Daoy (cell line): ENCODE data around the gene MFSD8. TPM values are rescaled to one million over a fixed set of nuclear protein-coding genes. Genes with fewer than 3 reads are reported as not detected.
"Not testable (repeated sequence)": the region's sequence is repeated elsewhere in the genome, so short reads cannot be mapped to it uniquely, and the experiment has no call there.

Experiments used
- DNase-seq: peaks from one replicate; pipeline ENCODE4 v3.0.0-alpha.2; 2015; ENCODE audit warnings: low read depth
- total RNA-seq: library from RNA; depleted of rRNA; stranded (reverse); fragments of >200 nt; shearing (Covaris generic); gene quantifications from 2 replicates; pipeline ENCODE4 v1.2.3, GENCODE V29; 2014; rRNA removed

MFSD8 gene
- total RNA-seq = 18.2 and 30.5 TPM in 2 replicates

GRCh38 chr4:127965062-127965802 is at the start of gene MFSD8, which contains the start of gene ABHD18:
TSS of gene MFSD8 (minus strand) at chr4:127965173. CDS start at chr4:127965133, 40 bp downstream.
TSS of gene ABHD18 (plus strand) at chr4:127965406. CDS start at chr4:127982956, 17,550 bp downstream.
- DNase-seq = peak; percentile 96

GRCh38 chr4:128009428-128009827 is 44.5 kb upstream of the MFSD8 start:
- DNase-seq = no peak

- peak; percentile 1 for DNase-seq
Observed at GRCh38 chr4:128006592-128006991, 41.6 kb upstream of the MFSD8 start.

GRCh38 chr4:127997534-127998388 is 32.8 kb upstream of the MFSD8 start:
- DNase-seq = peak; percentile 6

- DNase-seq = not testable (repeated sequence)
Observed at GRCh38 chr4:127996521-127996920, 31.5 kb upstream of the MFSD8 start.

- DNase-seq = peak; percentile 33
Observed at GRCh38 chr4:127995776-127996175, 30.8 kb upstream of the MFSD8 start.

- no peak for DNase-seq
Observed at GRCh38 chr4:127993151-127993550, 28.2 kb upstream of the MFSD8 start.

GRCh38 chr4:127988638-127989037 is 23.7 kb upstream of the MFSD8 start:
- DNase-seq = no peak

- DNase-seq = no peak
Observed at GRCh38 chr4:127985989-127986388, 21.0 kb upstream of the MFSD8 start.

- DNase-seq = no peak
Observed at GRCh38 chr4:127982445-127982844, 17.5 kb upstream of the MFSD8 start.

- DNase-seq = no peak
Observed at GRCh38 chr4:127978930-127979329, 14.0 kb upstream of the MFSD8 start.

GRCh38 chr4:127975121-127975770 is 10.3 kb upstream of the MFSD8 start:
- no peak for DNase-seq

- not testable (repeated sequence) for DNase-seq
Observed at GRCh38 chr4:127970925-127971324, 6.0 kb upstream of the MFSD8 start.

GRCh38 chr4:127968586-127968985 is 3.6 kb upstream of the MFSD8 start:
- DNase-seq = no peak

GRCh38 chr4:127967141-127967775 is 2.3 kb upstream of the MFSD8 start:
- no peak for DNase-seq

GRCh38 chr4:127965803-127966175 is 816 bp upstream of the MFSD8 start:
- peak; percentile 17 for DNase-seq

- not testable (repeated sequence) for DNase-seq
Observed at GRCh38 chr4:127964426-127965061, 429 bp downstream of the MFSD8 start.

GRCh38 chr4:127963633-127964398 is 1.2 kb downstream of the MFSD8 start:
- not testable (repeated sequence) for DNase-seq

- no peak for DNase-seq
Observed at GRCh38 chr4:127959794-127960193, 5.2 kb downstream of the MFSD8 start.

- DNase-seq = no peak
Observed at GRCh38 chr4:127957105-127957504, 7.9 kb downstream of the MFSD8 start.
